ENCODE results near the gene KIF1C. TPM values are rescaled to one million over a fixed set of nuclear protein-coding genes. Genes with fewer than 3 reads are reported as not detected.

KIF1C gene
- total RNA-seq, 1 experiment from 2014 or later: 95.9 TPM

DNA sequence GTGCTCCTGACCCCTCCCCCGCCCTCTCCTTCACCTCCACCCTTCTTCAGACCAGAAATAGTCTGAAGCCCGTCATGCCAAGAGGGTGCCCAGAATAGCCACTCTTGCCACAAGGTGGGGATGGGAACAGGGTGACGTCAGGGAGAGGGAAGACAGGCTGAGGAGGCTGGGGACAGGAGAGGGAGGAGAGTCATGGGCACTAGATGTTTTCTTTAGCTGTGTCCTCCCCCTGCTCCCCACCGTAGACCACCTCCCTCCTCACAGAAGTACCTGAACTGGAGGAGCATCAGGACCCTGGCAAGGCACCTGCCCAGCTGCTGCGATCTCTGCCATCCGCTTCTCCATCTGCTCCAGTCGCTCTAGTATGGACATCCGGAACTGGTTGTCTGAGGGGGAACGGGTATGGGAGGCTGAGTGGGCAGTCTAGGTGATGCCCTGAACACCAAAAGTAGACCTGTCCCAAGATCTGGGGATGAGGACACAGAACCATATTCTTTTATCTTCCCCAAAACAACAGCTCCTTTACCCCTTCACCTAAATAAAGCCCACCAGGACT, 23.6 kb upstream of the KIF1C start:
- intact Hi-C loops (cut with micrococcal nuclease; ENCODE audit: unreplicated experiment): no loop called here
- no TSS peak for BruUV-seq (replicated peaks)
- POLR2A ChIA-PET (ENCODE audit: low non-redundant PET): no interaction called here
- no peaks in the 10 kb centered on the region for H3K27me3 ChIP-seq (replicated peaks; ENCODE audit: insufficient read depth, low read depth, low read length, poor library complexity)
- peaks cover 2% of the 10 kb centered on the region for H3K4me1 ChIP-seq (ENCODE audit: insufficient read depth, low read length, poor library complexity, severe bottlenecking)
- CTCF ChIA-PET: no interaction called here
- TF ChIP-seq EZH2 (IDR thresholded peaks at IDR 0.05; ENCODE audit: borderline replicate concordance, low read depth, low read length, poor library complexity, severe bottlenecking): no peak
- TF ChIP-seq, protein P1, sequence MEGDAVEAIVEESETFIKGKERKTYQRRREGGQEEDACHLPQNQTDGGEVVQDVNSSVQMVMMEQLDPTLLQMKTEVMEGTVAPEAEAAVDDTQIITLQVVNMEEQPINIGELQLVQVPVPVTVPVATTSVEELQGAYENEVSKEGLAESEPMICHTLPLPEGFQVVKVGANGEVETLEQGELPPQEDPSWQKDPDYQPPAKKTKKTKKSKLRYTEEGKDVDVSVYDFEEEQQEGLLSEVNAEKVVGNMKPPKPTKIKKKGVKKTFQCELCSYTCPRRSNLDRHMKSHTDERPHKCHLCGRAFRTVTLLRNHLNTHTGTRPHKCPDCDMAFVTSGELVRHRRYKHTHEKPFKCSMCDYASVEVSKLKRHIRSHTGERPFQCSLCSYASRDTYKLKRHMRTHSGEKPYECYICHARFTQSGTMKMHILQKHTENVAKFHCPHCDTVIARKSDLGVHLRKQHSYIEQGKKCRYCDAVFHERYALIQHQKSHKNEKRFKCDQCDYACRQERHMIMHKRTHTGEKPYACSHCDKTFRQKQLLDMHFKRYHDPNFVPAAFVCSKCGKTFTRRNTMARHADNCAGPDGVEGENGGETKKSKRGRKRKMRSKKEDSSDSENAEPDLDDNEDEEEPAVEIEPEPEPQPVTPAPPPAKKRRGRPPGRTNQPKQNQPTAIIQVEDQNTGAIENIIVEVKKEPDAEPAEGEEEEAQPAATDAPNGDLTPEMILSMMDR (conservative IDR thresholded peaks at IDR 0.05; ENCODE audit: low read depth, low read length): no peak
- H3K9me3 ChIP-seq (ENCODE audit: low read depth, low read length, poor library complexity, severe bottlenecking): no peaks in the 10 kb centered on the region
- peaks cover 7% of the 10 kb centered on the region for H3K36me3 ChIP-seq (ENCODE audit: insufficient read depth, low read length, poor library complexity, severe bottlenecking)
- no peak overlapping the region for H3K4me3 ChIP-seq (ENCODE audit: low read depth, low read length, poor library complexity, severe bottlenecking)
- no peak overlapping the region for H3K27ac ChIP-seq (ENCODE audit: low read depth, low read length, poor library complexity, severe bottlenecking)
- no peak for DNase-seq (ENCODE audit: low spot score)

DNA sequence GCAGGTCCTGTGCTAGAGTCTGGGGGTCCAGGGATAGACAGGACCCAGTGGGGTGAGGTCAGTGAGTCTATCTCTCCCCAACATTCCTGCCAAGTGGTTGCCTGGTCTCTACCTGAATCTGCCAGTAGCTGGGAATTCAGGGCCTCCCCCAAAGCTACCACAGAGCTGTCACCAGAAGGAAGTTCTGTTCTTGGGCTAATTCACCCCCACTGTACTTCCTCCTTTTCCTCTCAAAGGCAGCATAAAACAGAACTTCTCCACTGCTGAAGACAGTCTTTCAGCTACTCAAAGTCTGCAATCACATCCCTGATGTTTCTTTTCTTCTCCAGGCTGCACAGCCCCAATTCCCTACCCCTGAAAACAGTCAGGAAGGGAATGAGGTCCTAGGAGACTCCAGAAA, 19.0 kb upstream of the KIF1C start:
- intact Hi-C loops (cut with micrococcal nuclease; ENCODE audit: unreplicated experiment): no loop called here
- DNase-seq (ENCODE audit: low spot score): no peak
- CTCF ChIA-PET: no interaction called here
- Histone ChIP-seq H3K9me3 (ENCODE audit: low read depth, low read length, poor library complexity, severe bottlenecking) (no peaks in the 10 kb centered on the region), H3K4me3 (ENCODE audit: low read depth, low read length, poor library complexity, severe bottlenecking) (no peak overlapping the region), H3K36me3 (ENCODE audit: insufficient read depth, low read length, poor library complexity, severe bottlenecking) (peaks cover 7% of the 10 kb centered on the region), H3K27me3 (replicated peaks; ENCODE audit: insufficient read depth, low read depth, low read length, poor library complexity) (no peaks in the 10 kb centered on the region), H3K27ac (ENCODE audit: low read depth, low read length, poor library complexity, severe bottlenecking) (no peak overlapping the region), H3K4me1 (ENCODE audit: insufficient read depth, low read length, poor library complexity, severe bottlenecking) (peaks cover 4% of the 10 kb centered on the region)
- BruUV-seq (replicated peaks): no TSS peak
- POLR2A ChIA-PET (ENCODE audit: low non-redundant PET): no interaction called here
- TF ChIP-seq EZH2 (IDR thresholded peaks at IDR 0.05; ENCODE audit: borderline replicate concordance, low read depth, low read length, poor library complexity, severe bottlenecking): no peak
- TF ChIP-seq, protein P1 (conservative IDR thresholded peaks at IDR 0.05; ENCODE audit: low read depth, low read length): no peak

DNA sequence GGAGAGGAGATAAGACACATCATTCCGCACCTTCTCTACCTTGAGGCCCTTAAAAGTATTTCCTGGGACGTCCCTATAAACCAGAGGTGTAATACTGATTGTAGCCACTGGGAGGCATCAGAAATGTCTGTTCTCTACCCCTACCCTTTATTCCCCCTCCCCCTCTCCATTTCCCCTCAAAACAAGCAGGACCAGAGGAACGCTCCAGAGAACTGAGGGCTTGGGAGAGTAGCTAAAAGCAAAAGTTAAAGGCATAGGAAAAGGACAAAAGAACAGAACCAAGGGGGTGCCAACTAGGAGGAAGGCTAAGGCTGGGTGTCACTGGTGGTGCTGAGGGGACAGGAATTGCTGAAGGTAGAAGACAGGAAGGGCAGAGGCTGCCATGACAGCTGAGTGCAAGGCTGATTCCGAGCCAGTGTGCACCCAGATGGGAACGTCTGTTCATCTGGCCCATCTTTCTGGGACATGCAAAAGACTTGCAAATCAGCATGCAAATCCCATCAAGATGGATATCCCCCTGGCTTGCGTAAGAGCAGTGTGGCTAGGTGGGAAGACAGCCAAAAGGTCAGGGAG, 17.0 kb upstream of the KIF1C start:
- POLR2A ChIA-PET (ENCODE audit: low non-redundant PET): no interaction called here
- Histone ChIP-seq H3K4me1 (ENCODE audit: insufficient read depth, low read length, poor library complexity, severe bottlenecking) (peaks cover 4% of the 10 kb centered on the region), H3K27ac (ENCODE audit: low read depth, low read length, poor library complexity, severe bottlenecking) (peak overlapping the region; percentile 21), H3K9me3 (ENCODE audit: low read depth, low read length, poor library complexity, severe bottlenecking) (no peaks in the 10 kb centered on the region), H3K4me3 (ENCODE audit: low read depth, low read length, poor library complexity, severe bottlenecking) (no peak overlapping the region), H3K36me3 (ENCODE audit: insufficient read depth, low read length, poor library complexity, severe bottlenecking) (peaks cover 7% of the 10 kb centered on the region), H3K27me3 (replicated peaks; ENCODE audit: insufficient read depth, low read depth, low read length, poor library complexity) (no peaks in the 10 kb centered on the region)
- DNase-seq (ENCODE audit: low spot score): peak; percentile 82
- BruUV-seq (replicated peaks): no TSS peak
- CTCF ChIA-PET: interaction anchor here (0.9 kb wide), 1 partner anchor 81 kb away, joined by 3 read pairs; no protein-coding TSS in a partner anchor
- no peak for TF ChIP-seq EZH2 (IDR thresholded peaks at IDR 0.05; ENCODE audit: borderline replicate concordance, low read depth, low read length, poor library complexity, severe bottlenecking)
- TF ChIP-seq, protein P1 (conservative IDR thresholded peaks at IDR 0.05; ENCODE audit: low read depth, low read length): peak; percentile 76
- intact Hi-C loops (cut with micrococcal nuclease; ENCODE audit: unreplicated experiment): loop anchor here (1.0 kb wide), 1 partner anchor 82 kb away; no protein-coding TSS in a partner anchor
